Measurements from ENCODE around the gene PARP8.
A peak's percentile ranks its signal among the peaks of the same experiment; 100 is the strongest.
"Not testable (repeated sequence)": the region's sequence is repeated elsewhere in the genome, so short reads cannot be mapped to it uniquely, and the experiment has no call there.

Gene PARP8

DNA sequence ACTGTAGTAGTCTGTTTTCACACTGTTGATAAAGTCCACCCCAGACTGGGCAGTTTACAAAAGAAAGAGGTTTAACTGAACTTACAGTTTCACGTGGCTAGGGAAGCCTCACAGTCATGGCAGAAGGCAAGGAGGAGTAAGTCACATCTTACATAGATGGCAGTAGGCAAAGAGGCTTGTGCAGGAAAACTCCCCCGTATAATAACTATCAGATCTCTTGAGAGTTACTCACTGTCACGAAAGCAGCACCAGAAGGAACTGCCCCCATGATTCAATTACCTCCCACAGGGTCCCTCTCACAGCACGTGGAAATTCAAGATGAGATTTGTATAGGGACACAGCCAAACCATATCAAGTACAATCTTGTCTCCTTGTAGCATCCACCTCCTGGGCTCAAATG, 21.1 kb downstream of the PARP8 start:
- no peak for DNase-seq (ENCODE audit: low read depth in 2 of 2)

DNA sequence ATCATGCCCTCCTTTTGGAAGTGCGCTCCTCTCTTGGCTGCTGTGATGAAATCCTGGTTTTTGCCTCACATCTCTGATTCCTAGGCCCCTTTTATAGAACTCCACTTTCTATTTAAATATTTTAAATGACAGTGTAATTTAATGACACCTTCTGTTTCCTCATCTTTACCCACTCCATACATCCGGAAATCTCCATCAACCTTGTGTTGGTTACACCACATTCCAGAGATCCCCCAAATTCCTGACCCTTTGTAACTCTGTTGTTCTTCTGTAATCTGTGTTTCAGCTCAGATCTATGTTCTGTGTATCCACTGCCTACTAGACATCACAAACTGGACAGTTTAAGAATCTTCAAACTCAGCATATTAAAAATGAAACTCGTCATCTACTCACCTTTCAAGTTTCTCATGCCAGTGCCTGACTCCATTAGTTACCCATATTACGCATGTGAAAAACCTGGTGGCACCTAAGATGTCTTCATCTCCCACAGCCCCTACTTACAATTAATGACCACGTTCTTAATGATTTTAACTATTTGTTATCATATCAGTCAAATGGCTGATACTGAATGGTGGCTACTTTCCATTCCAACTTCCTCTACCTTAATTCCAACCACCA, 25.1 kb downstream of the PARP8 start:
- no peak for DNase-seq (ENCODE audit: low read depth in 2 of 2)

DNA sequence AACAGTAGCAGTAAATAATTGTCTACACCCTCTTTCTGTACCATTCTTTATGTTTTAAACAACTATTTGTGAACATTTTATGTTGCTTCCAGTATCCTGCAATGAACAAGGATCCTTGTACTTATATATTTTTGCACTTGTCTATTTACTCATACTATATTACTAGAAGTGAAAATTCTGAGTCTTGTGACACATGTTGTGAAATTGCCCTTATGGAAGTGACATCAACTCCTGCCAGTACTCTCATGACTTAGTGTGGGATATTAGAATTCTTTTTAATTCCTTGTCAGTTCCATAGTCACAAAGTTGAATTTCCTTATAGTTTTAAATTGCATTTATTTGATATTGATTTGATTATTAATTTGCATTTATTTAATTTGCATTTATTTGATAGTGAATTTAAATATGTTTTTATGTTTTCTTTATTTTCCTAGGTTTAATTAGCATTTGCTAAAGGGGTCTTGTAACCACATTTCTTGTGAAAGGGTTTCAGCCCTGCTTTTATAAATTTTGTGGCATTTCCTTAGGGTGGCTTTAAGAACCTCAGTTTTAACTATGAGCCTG, 27.7 kb downstream of the PARP8 start:
- no peak for DNase-seq (ENCODE audit: low read depth in 2 of 2)

DNA sequence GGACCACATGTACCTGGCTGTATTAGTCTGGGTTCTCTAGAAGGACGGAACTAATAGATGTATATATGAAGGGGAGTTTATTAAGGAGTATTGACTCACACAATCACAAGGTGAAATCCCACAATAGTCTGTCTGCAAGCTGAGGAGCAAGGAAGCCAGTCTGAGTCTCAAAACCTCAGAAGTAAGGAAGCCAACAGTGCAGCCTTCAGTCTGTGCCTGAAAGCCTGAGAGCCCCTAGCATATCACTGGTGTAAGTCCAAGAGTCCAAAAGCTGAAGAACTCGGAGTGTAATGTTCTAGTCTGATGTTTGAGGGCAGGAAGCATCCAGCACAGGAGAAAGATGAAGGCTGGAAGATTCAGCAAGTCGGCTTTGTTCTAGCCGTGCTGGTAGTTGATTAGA, 28.2 kb downstream of the PARP8 start:
- DNase-seq (ENCODE audit: low read depth in 2 of 2), result not testable (repeated sequence)

DNA sequence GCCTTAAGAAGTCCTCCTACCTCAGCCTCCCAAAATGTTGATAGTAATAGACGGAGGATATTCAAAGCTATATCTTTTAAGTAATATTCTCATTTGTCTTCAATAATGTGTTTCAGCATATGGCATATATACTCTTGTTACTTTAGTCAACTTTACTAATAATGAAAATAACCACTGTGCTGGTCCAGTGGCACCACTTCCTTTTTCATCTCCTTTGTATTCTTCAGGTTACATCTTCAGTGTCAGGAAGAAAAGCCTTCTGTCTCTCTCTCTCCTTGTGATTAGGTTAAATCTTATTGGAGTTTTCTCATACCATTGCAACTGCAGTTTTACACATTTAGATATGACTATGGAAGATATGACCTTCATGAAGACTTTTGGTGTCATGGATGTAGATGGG, 31.3 kb downstream of the PARP8 start:
- DNase-seq (ENCODE audit: low read depth in 2 of 2), result no peak

DNA sequence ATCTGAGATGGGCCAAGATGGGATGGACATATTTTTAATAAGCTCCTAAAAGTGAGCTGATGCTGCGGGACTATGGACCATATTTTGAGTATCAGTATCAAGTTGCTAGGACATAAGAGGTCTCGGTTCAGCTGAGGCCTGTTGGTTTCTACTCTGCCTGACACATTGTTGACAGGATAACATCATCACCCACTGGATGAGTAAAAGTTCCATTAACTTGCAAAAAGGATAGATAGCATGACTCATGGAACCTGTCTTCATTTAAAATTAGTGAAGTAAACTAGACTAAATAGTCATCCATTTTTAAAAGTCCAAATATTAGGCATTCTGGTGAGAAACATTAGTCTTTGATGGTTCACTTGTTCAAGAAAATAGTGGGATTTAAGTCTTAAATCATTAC, 33.3 kb downstream of the PARP8 start:
- no peak for DNase-seq (ENCODE audit: low read depth in 2 of 2)

DNA sequence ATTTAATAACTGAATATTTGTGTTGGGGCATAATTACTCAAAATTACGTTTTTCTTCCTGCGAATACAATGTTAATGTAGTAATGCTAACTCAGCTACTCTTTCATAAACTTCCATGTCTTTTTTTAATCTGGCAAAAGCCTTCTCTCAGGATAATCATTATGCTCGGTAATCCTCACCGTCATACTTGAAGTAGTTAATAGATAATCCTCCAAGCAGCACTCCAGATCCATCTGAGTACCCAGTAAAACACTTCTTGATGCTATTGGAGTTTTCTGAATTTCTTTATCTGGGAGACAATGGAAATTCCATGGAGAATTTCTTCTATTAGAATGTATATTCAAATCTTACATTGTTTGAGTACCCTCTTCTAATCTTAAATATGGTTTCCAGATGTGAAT, 34.3 kb downstream of the PARP8 start:
- DNase-seq (ENCODE audit: low read depth in 2 of 2), result no peak

DNA sequence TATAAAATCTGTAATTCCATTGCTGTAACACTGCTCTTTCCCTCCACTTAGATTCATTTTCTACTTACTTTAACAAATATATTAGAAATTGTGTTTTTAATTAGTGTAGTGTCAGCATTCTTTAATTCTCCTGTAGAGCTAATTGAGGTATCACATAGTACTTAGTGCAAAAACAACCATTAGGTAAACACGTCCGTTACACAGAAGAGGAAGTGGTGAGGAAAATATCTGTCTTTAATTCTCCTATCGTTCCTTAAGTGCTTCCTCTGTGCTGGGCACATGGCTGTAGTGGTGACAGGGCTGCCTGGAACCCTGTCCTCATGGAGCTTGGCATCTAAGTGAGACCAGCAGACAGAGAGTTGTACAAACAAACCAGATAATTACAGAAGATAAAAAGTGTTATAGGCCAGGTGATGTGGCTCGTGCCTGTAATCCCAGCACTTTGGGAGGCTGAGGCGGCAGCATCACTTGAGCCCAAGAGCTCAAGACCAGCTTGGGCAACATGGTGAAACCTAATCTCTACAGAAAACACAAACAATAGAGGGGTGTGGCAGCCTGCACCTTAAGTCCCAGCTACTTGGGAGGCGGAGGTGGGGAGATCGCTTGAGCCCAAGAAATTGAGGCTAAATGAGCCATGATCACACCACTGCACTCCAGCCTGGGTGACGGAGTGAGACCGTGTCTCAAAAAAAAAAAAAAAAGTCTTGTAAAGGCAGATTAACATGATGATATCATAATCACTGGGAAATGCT, 36.4 kb downstream of the PARP8 start:
- DNase-seq (ENCODE audit: low read depth in 2 of 2), result no peak

DNA sequence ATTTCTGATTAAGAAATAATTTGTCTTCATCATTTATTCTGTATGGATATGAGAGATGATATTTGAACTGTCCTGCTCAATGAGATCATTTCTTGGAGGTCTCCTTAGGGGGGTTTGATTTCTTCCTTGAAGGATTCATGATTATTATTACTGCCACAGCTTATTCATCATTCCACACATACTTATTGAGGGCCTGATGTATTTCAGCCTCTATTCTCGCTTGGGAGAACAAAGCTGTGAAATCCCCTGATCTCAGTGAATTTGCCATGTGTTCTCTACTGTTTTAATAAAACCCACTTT, 36.9 kb downstream of the PARP8 start:
- DNase-seq (ENCODE audit: low read depth in 2 of 2), result no peak

DNA sequence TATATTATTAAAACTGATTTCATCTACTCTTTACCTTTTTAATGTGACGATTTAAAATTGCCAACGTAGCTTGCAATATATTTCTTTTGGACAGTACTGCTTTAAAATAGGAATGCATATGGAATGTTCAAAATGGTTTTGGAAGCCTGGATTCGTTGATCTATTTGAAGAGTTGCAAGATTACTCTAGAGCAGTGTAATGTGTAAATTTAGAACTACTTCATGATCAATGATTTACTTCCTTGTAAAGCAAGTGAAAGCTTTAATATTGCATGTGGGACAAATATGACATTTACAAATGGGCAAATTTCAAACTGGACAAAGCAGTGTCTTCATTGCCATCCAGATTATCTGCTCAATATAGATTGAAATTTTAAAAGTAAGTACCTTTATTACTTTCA, 38.3 kb downstream of the PARP8 start:
- no peak for DNase-seq (ENCODE audit: low read depth in 2 of 2)

DNA sequence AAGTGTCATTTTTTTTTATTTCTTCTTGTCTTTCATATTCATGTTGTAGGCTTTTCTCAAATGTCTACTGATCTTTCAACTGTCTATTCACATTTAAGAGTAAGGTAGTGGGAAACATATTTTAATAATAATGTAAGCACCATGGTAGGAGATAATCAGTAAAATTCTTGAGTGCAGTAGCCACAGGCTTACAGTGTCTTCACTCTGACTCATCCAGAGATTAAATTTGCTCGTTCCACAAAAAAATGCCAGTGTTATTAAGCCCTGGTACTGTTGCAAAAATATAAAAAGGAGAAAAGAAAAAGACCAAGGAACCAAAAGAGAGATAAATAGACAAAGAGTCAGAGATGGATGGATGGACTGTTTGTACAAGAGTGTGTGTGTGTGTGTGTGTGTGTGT, 43.0 kb downstream of the PARP8 start:
- DNase-seq (ENCODE audit: low read depth in 2 of 2), result no peak

DNA sequence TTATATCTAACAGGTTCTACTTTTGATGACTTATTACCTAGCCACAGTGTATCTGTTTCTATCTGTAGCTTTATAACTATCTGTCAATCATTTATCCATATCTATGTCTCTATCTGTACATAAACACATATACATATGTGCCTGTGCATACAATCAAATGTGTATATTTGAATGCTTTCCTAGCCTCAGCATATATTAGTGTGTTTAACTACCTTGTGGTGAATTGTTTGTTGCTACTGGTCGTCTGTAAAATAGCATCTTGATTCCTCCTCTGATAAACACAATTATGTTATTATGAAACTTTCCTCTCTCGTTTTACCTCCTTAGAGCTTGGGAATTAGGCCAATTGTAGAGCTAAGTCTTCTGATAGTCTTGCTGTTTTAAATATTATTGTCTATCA, 44.4 kb downstream of the PARP8 start:
- DNase-seq (ENCODE audit: low read depth in 2 of 2), result no peak

DNA sequence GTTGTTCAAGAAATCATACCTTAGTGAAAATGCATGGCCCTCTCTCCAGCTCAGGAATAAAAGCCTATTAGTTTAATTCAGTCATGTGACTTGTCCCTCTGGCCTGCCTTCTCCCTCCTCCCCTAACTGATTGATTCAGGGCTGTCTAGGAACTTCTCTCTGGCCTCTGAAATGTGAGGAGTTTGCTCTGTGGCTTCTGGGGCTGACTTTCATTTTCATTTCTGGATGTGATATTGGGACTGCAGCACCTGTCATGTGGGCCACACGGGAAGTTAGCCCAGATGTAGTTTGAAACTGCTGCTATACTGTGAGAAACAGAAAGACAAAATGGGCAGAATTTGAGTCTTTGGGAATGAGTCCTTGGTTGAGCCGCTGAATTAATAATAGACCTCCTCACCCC, 44.8 kb downstream of the PARP8 start:
- DNase-seq (ENCODE audit: low read depth in 2 of 2), result peak; percentile 35 to 39

DNA sequence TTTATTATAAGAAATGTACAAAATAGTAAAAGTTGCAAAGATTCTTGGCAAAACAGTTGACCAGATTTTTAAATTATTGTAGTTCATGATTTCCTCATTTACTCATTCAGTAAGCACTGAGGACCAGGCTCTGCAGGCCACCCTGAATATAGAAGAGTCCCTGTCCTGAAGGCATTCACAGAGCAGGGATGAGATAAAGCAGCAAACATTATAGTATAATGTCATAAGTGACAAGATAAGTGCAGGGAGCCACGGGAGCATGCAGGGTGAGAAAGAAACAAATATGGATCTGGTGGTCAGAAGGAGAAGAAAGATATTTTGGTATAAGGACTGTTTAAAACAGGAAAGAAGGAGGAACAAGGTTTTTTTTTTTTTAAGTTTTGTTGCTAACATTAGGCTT, 46.0 kb downstream of the PARP8 start:
- no peak for DNase-seq (ENCODE audit: low read depth in 2 of 2)

DNA sequence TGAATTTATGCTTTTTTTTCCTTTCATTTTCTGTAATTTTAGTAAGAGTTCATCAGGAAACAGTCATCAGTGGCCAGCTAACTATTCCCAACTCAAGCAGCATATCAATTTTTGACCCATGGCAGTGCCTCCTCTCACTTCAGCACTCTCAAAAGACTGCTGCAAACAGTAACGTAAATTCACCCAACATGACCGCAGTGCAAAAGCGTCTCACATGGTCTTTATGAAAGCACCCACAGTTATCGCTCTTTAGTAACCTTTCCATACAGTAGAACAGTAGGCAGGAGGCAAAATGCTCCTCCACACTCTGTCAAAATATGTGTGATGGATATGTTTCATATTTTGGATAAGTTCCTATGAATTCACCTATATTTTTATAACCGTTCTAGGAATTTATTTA, 48.6 kb downstream of the PARP8 start:
- no peak for DNase-seq (ENCODE audit: low read depth in 2 of 2)

DNA sequence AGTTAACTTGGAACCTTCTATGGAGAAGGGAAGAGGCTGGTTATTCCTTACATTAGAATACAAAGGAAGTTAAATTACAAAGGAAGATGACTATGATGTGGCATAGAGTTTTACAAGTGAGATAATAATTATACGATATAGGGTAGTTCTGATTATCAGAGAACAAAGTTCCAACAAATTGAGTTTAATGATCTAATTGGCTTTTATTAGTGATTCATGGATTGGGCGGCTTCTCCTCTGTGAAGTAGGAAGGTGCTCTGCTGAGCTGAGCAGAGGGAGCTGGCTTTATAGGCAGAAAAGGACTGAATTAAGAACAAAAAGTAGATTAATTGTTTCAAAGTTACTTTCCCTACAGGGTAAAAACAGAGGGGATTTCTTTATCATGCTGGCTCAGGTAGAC, 49.7 kb downstream of the PARP8 start:
- no peak for DNase-seq (ENCODE audit: low read depth in 2 of 2)

DNA sequence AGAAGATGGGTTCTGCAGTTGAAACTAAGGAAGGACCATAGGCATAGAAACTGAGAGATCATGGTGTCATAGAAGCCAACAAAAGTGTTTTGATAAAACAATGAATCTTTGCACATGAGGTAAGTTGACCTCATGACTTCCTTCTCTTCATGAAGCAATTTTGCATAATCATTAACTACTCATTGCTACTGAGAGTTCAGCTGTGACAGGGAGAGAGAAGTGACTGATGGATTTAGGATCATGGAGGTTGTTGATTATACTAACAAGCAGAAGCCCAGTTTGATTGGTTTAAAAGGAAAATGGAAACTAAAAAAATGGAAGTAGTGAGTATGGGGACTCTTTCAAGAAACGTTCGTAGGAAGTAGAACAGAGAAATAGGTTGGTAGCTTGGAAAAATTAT, 51.2 kb downstream of the PARP8 start:
- DNase-seq (ENCODE audit: low read depth in 2 of 2), result no peak

DNA sequence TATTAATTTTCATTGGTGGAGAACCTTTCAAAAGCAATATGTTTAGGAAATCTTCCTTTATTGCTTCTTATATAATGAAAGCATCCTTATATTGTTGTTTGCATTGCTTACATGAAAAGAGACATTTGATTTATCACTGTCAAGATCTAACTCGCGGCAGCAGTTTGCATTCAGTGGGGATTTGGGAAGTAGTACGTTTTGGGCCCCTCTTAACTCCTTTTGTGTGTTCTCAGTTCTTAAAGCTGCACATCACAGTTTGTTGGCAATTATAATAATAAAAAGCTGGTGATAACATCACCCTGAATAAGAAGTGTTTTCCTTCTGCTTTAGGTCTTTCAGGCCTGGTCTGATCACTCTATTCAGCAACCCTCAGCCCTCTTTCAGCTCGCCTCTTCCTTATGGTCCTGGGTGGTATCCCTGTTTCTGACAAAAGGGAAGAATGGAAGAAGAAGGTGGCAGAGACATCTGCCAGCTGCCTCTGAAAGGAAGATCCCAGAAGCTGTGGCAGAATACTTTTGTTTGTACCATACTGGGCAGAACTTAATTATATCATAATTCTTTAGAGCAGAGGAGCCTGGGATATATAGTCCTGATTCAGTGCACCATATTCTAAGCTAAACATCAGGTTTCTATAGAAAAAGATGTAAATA, 53.7 kb downstream of the PARP8 start:
- no peak for DNase-seq (ENCODE audit: low read depth in 2 of 2)

DNA sequence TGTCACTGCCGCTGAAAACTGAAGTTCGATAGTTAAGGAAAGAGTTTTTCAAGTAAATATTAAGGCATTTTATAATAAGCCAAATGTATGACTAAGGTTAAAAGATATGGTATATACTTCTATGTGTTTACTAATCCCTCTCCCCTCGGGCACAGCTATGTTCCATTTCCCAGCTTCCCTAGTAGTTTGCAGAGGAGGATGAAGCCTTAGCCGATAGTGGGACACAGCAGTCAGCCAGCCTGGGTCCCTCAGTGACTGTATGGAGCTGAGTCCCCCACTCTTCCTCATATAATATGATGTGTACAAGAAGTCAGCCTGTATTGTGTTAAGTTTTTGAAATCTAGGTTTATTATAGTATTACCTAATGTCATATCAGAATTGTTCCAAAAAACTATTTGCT, 55.8 kb downstream of the PARP8 start:
- no peak for DNase-seq (ENCODE audit: low read depth in 2 of 2)

DNA sequence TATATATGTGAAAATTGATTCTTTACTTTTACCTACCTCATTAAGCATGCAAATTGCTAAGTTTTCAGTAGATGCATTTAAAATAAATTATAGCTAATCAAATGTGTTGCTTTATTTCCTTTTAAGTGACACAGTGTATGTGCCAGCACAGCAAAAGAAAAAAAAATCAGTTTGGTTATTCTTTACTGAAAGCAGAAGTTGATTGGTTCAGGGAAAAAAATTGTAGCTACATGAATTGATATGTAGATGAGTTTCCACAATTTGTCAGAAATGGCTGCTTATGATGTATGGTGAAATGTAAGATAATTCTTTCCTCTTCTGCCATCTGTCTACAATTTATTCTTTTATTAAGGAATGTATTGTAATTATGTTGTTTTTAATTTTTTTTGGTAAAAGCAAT, 57.8 kb downstream of the PARP8 start:
- DNase-seq (ENCODE audit: low read depth in 2 of 2), result no peak

DNA sequence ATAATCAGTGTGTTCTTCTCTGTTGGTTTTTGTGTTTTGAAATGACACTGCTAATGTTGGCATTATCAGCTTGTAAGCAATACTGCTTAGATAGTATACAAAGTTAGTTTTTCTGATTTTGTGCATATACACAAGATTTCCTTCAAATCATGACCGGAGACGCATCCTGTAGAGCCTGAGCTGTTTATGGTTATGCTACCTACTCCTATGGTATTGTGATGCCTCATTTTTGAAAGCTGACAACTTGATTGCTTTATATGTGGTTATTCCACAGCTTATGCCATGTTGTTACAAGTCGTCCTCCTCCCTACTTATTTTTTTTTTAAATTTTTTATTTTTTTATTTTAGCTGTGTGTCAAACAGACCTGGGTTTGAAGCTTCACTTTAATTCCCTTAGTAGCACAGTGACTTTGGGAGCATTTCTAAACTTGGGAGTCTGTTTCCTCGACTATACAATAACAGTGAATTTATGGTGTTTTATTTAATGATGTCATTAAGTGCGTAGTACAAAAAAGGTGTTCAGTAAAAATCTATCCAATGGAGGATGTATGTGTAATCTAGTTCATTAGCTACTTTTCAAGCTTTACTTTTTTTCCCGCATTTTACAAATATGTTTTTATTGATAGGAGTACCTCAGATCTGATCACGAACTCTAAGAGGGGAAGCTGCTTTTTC, 59.5 kb downstream of the PARP8 start:
- DNase-seq (ENCODE audit: low read depth in 2 of 2), result no peak

DNA sequence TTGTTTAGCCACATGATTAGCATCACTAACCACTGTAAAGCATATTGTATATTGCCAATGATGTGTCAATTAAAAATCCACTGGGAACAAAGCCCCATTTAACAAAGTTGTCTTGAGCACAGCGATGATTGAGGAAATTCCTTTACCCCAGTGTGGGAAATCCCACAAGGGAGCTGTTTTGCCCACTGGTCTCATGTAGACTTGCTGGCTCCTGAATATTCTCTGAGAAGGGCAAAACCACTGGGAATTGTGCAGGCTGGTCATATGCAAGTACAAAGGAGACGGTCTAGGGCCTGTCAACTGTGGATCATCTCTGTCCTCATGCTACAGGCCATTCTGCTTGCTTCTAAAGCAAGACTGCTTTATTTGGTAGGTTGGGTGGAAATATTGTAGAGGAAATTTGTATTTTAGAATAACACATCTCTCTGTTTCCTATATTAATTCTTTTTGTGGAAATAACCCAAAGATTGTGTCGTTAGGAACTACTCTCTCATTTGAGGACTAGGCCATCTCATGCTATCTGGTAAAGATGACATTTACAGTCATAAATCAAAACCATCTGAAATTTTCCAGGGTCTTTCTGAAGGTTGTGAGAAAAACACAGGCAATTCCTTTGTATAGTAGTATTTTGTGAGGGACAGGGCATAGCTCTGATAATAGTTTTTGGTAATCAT, 60.2 kb downstream of the PARP8 start:
- no peak for DNase-seq (ENCODE audit: low read depth in 2 of 2)

All from stimulated activated CD8-positive, alpha-beta memory T cell treated with anti-CD3 and anti-CD28 coated beads, Interleukin-7, amount 100 ng/mL, for 4 hours (primary cell).